H54 (cell line): ENCODE measurements around the gene TBC1D10B.
A peak's percentile ranks its signal among the peaks of the same experiment; 100 is the strongest.

Experiments
- DNase-seq: peaks from one replicate; pipeline ENCODE4 v3.0.0; 2011; ENCODE audit warnings: low spot score, mixed read lengths; ENCODE audit not compliant: insufficient read length
- FAIRE-seq: peaks from 3 replicates; lab custom pipeline; 2011; peaks lifted over from hg19 to GRCh38; lab: Jason Lieb, UNC
- POLR2A ChIP-seq: IDR thresholded peaks from 2 replicates; pipeline ENCODE4 v1.6.1; 2011; ENCODE audit warnings: low read depth, mild to moderate bottlenecking, low read length

TBC1D10B gene

DNA sequence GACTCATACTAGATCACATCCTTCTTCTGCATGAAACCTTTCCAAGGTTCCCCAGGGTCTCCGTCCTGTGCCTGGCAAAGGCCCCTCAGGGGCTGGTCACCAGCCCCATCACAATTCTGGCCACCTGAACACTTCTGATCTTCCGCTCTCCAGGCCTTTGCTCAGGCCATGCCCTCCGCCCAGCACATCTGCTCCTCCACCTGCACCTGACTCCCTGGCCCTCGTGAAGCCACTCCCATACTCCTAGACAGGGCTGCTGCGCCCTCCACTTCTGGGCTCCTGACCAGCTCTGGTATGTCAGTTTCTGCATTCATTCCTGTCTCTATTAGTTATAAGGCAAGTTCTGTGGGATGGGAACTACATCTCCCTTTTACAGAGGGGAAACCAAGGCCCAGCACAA is 2.4 kb upstream of the TBC1D10B start:
- no peak for TF ChIP-seq POLR2A
- FAIRE-seq: no peak
- no peak for DNase-seq

DNA sequence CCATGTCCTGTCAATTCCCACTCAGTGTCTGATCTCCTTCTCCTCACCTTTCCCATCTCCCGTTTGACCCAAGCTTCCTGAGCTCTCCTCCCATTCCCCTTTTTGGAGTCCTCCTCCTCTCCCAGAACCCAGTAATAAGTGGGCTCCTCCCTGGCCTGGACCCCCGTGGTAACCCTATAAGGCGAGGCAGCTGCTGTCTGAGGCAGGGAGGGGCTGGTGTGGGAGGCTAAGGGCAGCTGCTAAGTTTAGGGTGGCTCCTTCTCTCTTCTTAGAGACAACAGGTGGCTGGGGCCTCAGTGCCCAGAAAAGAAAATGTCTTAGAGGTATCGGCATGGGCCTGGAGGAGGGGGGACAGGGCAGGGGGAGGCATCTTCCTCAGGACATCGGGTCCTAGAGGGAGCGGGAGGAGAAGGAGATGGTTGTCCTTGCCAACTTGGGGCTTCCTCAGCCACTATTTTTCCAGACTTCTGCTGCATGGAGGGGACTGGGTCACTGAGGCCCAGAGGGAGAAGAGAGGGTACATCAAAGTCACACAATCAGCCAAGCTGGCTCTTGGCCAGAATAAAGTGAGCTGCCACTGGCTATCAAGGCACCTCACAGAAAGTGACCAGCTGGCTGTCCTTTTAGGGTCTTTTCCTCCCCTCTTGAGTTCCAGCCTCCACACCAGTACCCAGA is 1.9 kb upstream of the TBC1D10B start:
- no peak for DNase-seq
- no peak for TF ChIP-seq POLR2A
- FAIRE-seq: no peak

DNA sequence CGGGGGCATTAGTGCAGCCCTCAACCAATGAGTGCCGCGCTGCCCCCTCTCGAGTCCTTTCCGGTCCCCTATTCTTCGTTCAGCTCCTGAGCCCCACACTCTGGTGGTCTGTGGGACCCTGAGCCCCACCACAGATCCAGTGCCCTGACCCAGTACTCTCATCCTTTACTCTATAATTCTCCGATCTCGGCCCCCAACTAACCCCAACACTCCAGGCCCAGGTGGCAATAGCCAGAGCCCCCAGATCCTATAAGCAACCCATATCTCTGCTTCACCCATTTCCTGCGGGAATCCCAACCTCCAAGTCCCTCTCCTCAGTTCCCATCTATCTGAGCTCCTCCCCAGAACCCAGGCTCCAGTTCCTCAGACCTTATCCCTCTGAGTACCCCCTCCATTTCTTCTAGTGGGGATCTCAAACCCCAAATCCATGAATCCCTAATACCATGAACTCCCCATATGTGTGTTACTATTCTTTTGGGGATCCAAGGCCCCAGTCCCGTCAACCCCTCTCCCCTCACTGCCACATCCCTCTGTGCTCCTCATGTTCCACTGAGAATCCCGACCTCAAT is 1.0 kb upstream of the TBC1D10B start:
- no peak for FAIRE-seq

DNA sequence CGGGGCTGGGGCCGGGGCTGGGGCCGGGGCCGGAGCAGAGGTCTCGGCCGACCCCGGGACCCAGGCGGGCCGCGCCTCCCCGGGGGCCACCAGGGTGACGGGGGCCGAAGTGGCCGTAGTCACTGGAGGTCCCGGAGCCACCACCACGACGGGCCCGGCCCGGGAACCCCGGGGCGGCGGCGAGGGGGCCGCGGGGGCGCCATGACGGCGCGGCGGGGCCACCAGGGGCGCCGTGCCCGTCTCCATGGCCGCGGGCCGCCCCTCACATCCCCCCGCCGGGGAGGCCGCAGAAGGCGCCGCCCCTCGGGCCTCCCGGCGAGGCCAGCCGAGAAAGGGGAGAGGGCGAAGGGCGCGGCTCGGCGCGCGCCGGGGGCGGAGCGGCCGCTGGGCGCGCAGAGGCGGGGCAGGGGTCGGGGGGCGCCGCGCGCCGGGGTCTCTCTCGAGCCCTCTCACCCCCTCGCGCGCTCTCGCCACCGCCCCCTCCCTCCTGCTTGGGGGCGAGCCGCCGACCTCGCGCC is 297 bp downstream of the TBC1D10B start:
- no peak for FAIRE-seq
- DNase-seq: no peak
- peak; percentile 60; the same call in 1 of the 2 replicates for TF ChIP-seq POLR2A

More for the DNA sequence above, 1.0 kb upstream of the TBC1D10B start:
- no peak for DNase-seq
- TF ChIP-seq POLR2A: no peak

GRCh38 chr16:30369091-30369937 is 980 bp downstream of the TBC1D10B start:
- FAIRE-seq (no peak), DNase-seq (no peak)
- TF ChIP-seq POLR2A: no peak

DNA sequence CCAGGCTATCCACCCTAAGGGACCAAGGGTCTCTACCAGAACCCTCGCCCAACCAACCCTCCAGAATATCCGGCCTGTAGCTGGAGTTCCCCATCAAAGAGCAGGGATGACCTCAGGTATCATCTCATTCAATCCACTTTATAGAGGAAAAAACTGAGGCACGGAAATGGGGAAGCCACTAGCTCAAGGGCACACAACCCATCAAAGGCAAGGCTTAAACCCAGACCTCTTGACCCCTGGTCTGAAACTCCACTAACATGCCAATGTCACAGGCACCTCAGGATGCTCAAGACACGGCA is 1.6 kb downstream of the TBC1D10B start:
- no peak for DNase-seq
- no peak for TF ChIP-seq POLR2A
- FAIRE-seq: no peak

- FAIRE-seq: peak; percentile 38
Observed at GRCh38 chr16:30368122-30368791, 2.0 kb downstream of the TBC1D10B start.

GRCh38 chr16:30367349-30368009 is 2.8 kb downstream of the TBC1D10B start:
- no peak for FAIRE-seq
- no peak for TF ChIP-seq POLR2A
- no peak for DNase-seq

More at GRCh38 chr16:30368122-30368791, 2.0 kb downstream of the TBC1D10B start:
- peak; percentile 76 for DNase-seq
- no peak for TF ChIP-seq POLR2A

DNA sequence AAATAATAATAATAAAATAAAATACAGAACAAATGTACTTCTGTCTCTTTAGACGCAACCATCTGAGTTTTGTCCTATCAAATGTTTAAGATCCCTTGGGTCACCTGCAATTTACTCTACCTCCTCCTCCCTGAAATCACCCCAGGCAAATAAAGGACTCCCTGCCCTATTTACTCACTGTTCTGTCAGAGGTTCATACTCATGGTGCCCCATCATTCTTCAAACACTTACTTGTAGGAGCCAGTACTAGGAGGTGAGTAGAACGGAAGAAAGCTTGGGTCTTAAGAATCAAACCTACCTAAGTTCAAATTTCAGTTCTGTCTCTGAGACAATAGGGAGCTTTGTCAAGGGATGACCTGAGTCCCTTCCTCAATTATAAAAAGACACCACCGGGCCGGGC is 3.8 kb downstream of the TBC1D10B start:
- DNase-seq (no peak), FAIRE-seq (no peak)
- no peak for TF ChIP-seq POLR2A

- no peak for TF ChIP-seq POLR2A
- DNase-seq (no peak), FAIRE-seq (no peak)
Observed at GRCh38 chr16:30365200-30365599, 5.1 kb downstream of the TBC1D10B start.

DNA sequence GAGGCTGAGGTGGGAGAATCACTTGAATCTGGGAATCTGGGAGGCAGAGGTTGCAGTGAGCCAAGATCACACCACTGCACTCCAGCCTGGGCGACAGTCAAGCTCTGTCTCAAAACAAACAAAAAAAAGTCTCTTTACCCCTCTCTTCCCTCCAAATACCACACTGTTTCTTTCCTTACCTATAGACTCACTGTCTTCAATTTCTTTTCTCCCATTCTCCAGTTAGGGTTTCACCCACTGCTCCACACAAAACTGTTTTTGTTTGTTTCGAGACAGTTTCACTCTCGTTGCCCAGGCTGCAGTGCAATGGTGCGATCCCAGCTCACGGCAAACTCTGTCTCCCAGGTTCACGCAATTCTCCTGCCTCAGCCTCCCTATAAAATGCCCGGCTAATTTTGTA is 9.1 kb downstream of the TBC1D10B start:
- FAIRE-seq (no peak), DNase-seq (no peak)
- TF ChIP-seq POLR2A: no peak

DNA sequence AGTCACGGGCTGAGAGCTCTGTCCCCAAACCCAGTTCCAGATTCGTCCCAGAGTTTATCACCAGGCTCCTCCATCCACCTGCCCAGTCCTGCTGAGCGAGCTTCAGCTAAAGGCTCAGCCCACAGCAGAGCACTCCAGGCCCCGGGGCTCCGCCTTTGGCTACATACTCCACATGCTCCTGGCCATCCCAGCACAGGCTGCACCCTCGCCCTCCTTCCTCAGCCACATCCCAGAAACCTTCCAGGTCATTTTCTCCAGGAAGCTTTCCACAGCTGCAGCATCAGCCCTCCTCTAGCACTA is 10.5 kb downstream of the TBC1D10B start:
- FAIRE-seq (no peak), DNase-seq (no peak)
- TF ChIP-seq POLR2A: no peak
